Lower lobe of right lung (tissue), 2 donors: ENCODE measurements around the gene MAP3K20. TPM values are rescaled to one million over a fixed set of nuclear protein-coding genes. Genes with fewer than 3 reads are reported as not detected.
"Not testable (repeated sequence)": the region's sequence is repeated elsewhere in the genome, so short reads cannot be mapped to it uniquely, and the experiment has no call there.

Experiments
- ATAC-seq, 2 donors: fragments of 200-7000 bp; cut with Tn5 transposase; one replicate each; pipeline ENCODE4 v1.9.1; 2020 to 2022; ENCODE audit warnings: mild to moderate bottlenecking in 2 of 2, moderate library complexity in 2 of 2
- DNase-seq: peaks from one replicate; pipeline ENCODE4 v3.0.0-alpha.2; 2020
- H3K27ac ChIP-seq: fragments of 200-600 bp; one replicate; pipeline ENCODE4 v1.8.0; 2022
- H3K27me3 ChIP-seq: fragments of 200-600 bp; one replicate; pipeline ENCODE4 v1.8.0; 2022; ENCODE audit warnings: low read depth
- H3K36me3 ChIP-seq: fragments of 200-600 bp; one replicate; pipeline ENCODE4 v1.8.0; 2022; ENCODE audit warnings: mild to moderate bottlenecking
- H3K4me1 ChIP-seq: fragments of 200-600 bp; one replicate; pipeline ENCODE4 v1.8.0; 2022
- H3K4me3 ChIP-seq: fragments of 200-600 bp; one replicate; pipeline ENCODE4 v1.8.0; 2022; ENCODE audit warnings: mild to moderate bottlenecking
- H3K9me3 ChIP-seq: fragments of 200-600 bp; one replicate; pipeline ENCODE4 v1.8.0; 2022
- CTCF ChIP-seq: fragments of 200-600 bp; IDR thresholded peaks from one replicate; pipeline ENCODE4 v1.8.0; 2022; ENCODE audit warnings: antibody characterized with exemption, mild to moderate bottlenecking
- intact Hi-C: fragments of 100-400 bp; cut with DNase I; formaldehyde crosslinking; loops from one replicate; pipeline ENCODE4 v1.11.0; 2022
- total RNA-seq: library from RNA; stranded (reverse); fragmentation: NEBNext Ultra II Directional; extraction: Animal tissue kit (Norgen Biotek cat#: 25700); gene quantifications from one replicate; pipeline ENCODE4 v1.2.1, GENCODE V29; 2021
- donor health status: DM: no; HTN: yes; CAD: no; lungs with severe emphysema.

MAP3K20 gene
- total RNA-seq, 1 donor from 2014 or later, result 40.8 TPM

- DNase-seq, result no peak
- no peaks in the 10 kb centered on the region for H3K9me3 ChIP-seq
- no peaks in the 10 kb centered on the region for H3K36me3 ChIP-seq
- ATAC-seq, result no peak
- no peaks in the 10 kb centered on the region for H3K4me1 ChIP-seq
- intact Hi-C loops, result no loop called here
- H3K27ac ChIP-seq, result no peak overlapping the region
- H3K4me3 ChIP-seq, result no peak overlapping the region
- H3K27me3 ChIP-seq, result no peaks in the 10 kb centered on the region
- no peak for TF ChIP-seq CTCF
These were observed 229.7 kb downstream of the MAP3K20 start for GRCh38 chr2:173305303-173305702.

GRCh38 chr2:173307293-173307692, 231.6 kb downstream of the MAP3K20 start:
- intact Hi-C loops, result no loop called here
- DNase-seq (no peak), ATAC-seq (no peak)
- Histone ChIP-seq H3K27ac (no peak overlapping the region), H3K4me3 (no peak overlapping the region), H3K4me1 (no peaks in the 10 kb centered on the region), H3K27me3 (no peaks in the 10 kb centered on the region), H3K36me3 (no peaks in the 10 kb centered on the region), H3K9me3 (no peaks in the 10 kb centered on the region)
- TF ChIP-seq CTCF, result no peak

GRCh38 chr2:173309370-173309769, 233.7 kb downstream of the MAP3K20 start:
- H3K9me3 ChIP-seq, ATAC-seq, DNase-seq, H3K4me3 ChIP-seq, H3K27me3 ChIP-seq, H3K4me1 ChIP-seq, H3K27ac ChIP-seq, intact Hi-C loops, H3K36me3 ChIP-seq: not testable (repeated sequence)

- TF ChIP-seq CTCF, result no peak
- intact Hi-C loops, result no loop called here
- no peak overlapping the region for H3K4me3 ChIP-seq
- H3K36me3 ChIP-seq, result no peaks in the 10 kb centered on the region
- H3K27ac ChIP-seq, result no peak overlapping the region
- no peaks in the 10 kb centered on the region for H3K4me1 ChIP-seq
- no peaks in the 10 kb centered on the region for H3K27me3 ChIP-seq
- no peak for ATAC-seq
- H3K9me3 ChIP-seq, result no peaks in the 10 kb centered on the region
- DNase-seq, result no peak
These were observed 236.4 kb downstream of the MAP3K20 start for GRCh38 chr2:173311844-173312606.
